HG02943 (cell line): ENCODE measurements around the gene ELF4.

Experiments used
- ATAC-seq: cut with Tn5 transposase; IDR thresholded peaks from one replicate; pipeline ENCODE4 v1.9.1; 2021; ENCODE audit warnings: mild to moderate bottlenecking, low read depth, moderate library complexity; ENCODE audit not compliant: unreplicated experiment

The ELF4 gene

GRCh38 chrX:130053236-130053635, 57.1 kb downstream of the ELF4 start:
- ATAC-seq = no peak

DNA sequence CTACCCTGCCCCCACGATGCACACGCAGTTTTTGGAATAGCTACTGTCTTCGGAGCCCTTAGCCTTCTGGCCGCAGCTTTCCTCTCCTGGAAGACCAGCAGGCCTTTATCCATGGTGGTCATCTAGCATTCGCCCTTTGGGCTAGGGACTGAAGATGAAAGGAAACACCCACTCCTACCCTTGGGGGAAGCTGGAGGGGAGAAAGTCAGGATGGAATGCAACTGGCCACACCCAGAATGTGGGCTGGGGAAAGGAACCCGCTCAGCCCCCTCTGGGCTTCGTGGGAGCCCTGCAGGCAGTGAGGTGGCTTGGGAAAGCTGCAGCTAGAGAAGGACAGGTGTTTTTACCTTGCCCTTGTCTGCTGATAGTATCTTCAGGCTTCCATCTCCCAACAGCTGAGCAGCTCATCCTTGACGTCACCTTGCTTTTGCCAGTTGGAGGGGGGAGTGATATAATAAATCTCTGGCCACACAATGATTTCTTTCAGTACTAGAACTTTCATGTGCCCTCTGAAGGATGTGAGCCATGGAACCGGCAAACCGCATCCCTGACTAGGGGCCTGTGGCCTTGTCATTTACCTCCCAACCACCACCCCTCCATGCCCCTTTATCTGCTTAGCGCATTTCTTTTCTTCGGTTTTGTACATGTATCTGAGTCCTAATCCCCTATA, 59.0 kb downstream of the ELF4 start:
- no peak for ATAC-seq

GRCh38 chrX:130049821-130050220, 60.5 kb downstream of the ELF4 start:
- ATAC-seq = no peak

DNA sequence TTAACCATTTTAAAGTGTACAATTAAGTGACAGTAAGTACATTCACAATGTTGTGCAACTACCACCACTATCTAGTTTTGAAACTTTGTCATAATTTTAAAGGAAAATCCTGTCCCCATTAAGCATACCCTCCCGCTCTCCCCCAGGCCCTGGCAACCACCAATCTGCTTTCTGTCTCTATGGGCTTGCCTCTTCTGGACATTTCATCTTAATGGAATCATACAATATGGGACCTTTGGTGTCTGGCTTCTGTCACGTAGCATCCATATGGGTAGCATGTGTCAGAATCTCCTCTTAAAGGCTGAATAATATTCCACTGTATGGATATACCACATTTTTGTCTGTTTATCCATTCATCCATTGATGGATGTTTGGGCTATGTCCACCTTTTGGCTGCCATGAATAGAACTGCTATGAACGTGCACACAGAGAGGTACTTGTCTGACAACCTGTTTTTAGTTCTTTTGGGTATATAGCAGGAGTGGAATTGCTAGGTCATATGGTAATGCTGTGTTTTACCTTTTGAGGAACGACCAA, 61.5 kb downstream of the ELF4 start:
- ATAC-seq = no peak

GRCh38 chrX:130047416-130047815, 62.9 kb downstream of the ELF4 start:
- no peak for ATAC-seq

DNA sequence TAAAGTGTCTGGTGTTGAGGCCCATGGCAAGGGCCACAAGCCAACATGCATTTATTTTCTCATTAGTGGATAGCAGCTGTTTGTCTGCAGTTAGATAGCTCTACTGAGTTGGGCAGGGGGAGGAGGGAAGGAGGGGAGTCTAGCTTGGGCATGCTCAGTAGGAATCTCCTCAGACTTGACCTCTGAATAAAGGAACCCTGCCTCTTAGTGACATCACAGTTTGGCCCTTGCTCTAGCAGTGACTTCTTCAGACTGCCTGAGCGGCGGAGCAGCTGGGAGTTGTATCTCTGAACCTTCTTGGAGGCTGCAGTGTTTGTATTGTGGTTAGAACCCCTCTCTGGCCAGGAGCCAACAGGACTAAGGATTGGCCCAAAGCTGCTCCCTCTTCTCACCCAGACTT, 70.5 kb downstream of the ELF4 start:
- ATAC-seq = no peak

DNA sequence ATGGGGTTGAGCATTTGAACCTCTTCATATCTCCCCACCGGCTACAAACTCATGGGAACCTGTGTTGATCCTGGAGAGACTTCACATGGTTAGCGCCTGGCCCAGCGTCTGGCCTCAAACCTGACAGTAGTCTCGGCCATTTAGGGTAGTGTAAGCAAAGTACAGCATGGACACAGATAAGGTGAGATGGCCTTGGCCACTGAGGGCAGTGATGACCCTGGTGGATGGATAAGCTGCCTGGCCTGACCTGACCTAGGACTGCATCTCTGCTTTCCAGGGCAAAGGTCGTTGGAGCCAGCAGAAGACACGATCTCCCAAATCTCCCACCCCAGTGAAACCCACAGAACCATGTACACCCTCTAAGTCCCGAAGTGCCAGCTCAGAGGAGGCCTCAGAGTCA, 76.1 kb downstream of the ELF4 start:
- no peak for ATAC-seq

- ATAC-seq = no peak
Measured at GRCh38 chrX:130032552-130032951, 77.7 kb downstream of the ELF4 start.

DNA sequence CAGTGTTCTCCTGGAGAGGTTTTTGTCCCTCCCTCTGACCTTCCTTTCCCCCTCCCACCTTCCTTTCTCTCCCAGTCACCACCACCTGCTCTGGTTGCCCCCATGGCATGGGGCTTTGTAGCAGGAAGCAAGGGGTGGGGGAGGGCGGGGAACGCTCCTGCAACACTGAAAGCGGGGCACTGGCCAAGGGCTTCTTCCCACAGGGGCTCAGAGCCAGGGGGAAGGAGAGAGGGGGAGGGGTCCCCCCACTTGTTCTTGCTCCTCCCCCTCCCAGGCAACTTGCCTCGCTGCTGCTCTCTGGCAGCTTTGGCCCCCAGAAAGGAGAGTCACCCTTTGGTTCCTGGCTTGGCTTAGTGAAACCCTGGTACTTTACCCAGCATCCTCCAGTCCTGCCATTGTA, 79.5 kb downstream of the ELF4 start:
- no peak for ATAC-seq

DNA sequence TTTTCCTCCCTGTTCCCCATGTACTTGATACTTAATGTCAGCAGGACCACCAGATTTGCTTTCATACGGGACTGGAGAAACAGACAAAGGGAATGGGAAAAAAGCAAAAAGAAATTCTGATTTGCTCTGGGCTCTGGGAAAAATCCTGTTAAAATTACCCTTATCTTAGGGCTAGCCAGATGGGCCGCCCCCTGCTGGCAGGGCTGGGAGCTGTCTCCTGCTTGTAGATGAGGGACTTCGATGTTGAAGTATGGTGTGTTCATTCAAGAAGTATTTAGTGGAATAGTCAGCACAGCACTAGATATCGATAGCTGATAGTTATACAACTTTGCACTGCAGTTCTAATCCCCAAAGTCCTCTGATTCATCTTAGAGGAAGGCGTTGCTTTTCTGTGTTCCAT, 82.1 kb downstream of the ELF4 start:
- ATAC-seq = no peak

DNA sequence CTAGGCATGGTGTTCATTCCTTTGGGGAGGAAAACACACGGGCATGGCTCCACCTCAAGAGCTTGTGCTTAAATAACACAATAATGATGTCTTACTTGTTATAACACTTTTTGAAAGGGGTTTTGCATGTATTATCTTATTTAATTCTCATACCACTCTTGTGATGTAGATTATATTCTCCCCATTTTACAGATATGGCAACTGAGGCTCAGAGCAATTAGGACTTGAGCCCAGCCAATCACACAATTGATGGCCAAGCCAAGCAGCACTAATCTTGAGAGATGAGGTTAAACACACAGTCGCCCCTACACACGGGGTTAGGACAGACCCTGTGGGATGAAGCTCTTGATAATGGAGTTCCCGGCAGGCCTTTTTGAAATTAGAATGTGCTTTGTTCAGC, 82.7 kb downstream of the ELF4 start:
- no peak for ATAC-seq

DNA sequence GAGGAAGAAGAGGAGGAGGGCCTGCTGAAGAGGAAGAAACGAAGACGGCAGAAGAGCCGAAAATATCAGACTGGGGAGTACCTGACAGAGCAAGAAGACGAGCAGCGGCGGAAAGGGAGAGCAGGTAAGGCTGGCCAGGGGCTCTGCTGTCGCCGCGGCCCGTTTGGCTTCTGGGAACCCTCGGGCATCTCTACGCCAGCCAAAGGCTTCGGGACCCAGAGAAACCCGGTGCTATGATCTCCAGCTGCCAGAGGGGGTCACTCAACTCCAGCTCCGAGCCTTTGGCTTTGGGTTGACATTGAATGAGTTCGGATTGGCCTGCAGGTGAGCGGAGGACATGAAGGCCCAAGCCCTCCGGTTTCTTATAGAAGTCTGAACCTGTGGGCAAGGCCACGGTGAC, 85.0 kb downstream of the ELF4 start:
- ATAC-seq = no peak

DNA sequence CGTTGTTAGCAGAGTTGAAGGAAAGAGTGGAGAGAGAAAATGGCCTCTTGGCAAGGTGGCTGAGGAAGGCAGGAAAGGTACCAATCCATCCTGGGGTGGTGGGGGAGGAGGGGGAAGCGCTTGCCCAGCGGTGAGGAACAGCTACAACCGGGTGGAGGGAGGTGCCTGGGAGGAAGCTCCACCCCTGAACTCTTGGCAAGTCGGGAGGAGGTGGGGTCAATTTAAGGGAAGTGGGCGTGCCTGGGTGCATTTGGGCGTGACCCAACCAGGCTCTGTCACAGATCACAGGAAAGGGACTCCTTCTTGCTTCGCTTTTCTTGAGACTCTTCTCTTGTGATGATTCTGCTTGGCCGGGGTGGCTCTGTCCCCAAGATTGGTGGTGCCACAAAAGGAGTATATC, 86.2 kb downstream of the ELF4 start:
- peak; percentile 99 for ATAC-seq

DNA sequence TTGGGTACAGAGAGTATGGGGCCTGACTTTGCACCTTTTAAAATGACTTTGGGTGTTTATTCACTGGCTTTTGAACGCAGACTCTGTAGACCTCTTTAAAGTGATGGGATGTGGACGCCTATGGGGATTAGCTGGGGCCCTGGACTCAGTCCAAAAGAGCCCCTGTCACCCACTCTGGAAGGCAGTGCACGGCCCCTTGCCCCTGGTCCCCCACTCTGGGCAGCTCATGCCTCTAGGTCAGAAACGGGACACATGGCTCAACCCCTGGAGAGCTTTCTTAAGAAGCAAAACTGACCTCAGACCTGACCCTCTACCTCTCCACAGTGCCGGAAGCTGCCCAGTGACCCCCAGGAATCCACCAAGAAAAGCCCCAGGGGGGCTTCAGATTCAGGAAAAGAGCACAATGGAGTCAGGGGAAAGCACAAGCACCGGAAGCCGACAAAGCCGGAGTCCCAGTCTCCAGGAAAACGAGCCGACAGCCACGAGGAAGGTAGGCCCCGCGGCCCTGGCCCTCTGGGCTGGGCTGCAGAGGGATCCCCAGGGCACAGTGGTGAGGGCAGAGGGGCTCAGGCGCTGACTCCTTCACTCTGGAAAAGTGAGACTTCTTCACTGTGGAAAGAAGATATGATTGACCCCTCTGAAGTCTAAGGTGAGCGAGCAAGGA, 89.5 kb downstream of the ELF4 start:
- ATAC-seq = no peak

DNA sequence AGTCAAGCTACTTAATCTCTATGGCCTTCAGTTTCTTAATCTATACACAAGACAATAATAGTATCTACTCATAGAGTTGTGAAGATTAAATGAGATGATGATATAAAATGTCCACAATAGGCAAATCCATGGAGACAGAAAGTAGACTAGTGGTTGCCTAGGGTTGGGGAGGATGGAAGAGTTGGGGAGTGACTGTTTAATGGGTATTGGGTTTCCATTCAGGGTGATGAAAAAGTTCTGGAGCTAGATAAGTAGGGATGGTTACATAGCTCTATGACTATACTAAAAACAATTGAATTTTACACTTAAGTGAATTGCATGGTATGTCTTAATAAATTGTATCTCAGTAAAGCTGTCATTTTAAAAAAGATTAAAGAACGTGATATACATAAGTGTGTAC, 92.2 kb downstream of the ELF4 start:
- no peak for ATAC-seq

DNA sequence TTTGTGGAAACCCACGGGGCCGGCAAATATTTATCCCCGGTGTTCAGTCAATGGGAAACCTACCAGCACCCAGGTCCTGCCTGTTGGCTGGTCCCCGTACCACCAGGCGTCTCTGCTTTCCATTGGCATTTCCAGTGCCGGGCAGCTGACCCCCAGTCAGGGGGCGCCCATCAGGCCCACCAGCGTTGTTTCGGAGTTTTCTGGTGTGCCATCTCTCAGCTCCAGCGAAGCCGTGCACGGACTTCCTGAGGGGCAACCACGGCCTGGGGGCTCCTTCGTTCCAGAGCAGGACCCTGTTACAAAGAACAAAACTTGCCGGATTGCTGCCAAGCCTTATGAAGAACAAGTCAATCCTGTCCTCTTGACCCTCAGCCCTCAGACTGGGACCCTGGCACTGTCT, 95.1 kb downstream of the ELF4 start:
- ATAC-seq = no peak
